DOHH2 (cell line): ENCODE results near the gene IQSEC3.

Source experiments
- CTCF ChIP-seq: fragments of 200-600 bp; sonication (generic); IDR thresholded peaks from one replicate; pipeline ENCODE4 v1.5.1; 2014; ENCODE audit warnings: antibody characterized with exemption, mild to moderate bottlenecking, low read depth, low read length; ENCODE audit not compliant: poor library complexity, severe bottlenecking
- EZH2phosphoT487 ChIP-seq: fragments of 200-600 bp; sonication (generic); IDR thresholded peaks from 2 replicates; pipeline ENCODE4 v1.6.1; 2017; ENCODE audit warnings: borderline replicate concordance, mild to moderate bottlenecking, antibody characterized with exemption, low read length, moderate library complexity, mixed read lengths

GRCh38 chr12:78981-79380 is 12.4 kb downstream of the IQSEC3 start:
- no peak for TF ChIP-seq CTCF
- no peak for TF ChIP-seq EZH2phosphoT487
